ENCODE measurements around the gene CCDC83. TPM values are rescaled to one million over a fixed set of nuclear protein-coding genes. Genes with fewer than 3 reads are reported as not detected.
A peak's percentile ranks its signal among the peaks of the same experiment; 100 is the strongest.
"Not testable (repeated sequence)": the region's sequence is repeated elsewhere in the genome, so short reads cannot be mapped to it uniquely, and the experiment has no call there.

CCDC83 gene
- total RNA-seq, 1 donor from 2014 or later = 0.72 TPM

GRCh38 chr11:85939099-85940015 is 84.2 kb downstream of the CCDC83 start:
- no peak for DNase-seq (ENCODE audit: low spot score)

- DNase-seq (ENCODE audit: low spot score) = peak; percentile 30
Observed at GRCh38 chr11:85941380-85941973, 86.3 kb downstream of the CCDC83 start.

- DNase-seq (ENCODE audit: low spot score) = no peak
Observed at GRCh38 chr11:85945296-85945695, 90.1 kb downstream of the CCDC83 start.

GRCh38 chr11:85945788-85946187 is 90.6 kb downstream of the CCDC83 start:
- DNase-seq (ENCODE audit: low spot score) = no peak

GRCh38 chr11:85946221-85946620 is 91.0 kb downstream of the CCDC83 start:
- no peak for DNase-seq (ENCODE audit: low spot score)

GRCh38 chr11:85947431-85948272 is 92.5 kb downstream of the CCDC83 start:
- peak; percentile 62 for DNase-seq (ENCODE audit: low spot score)

GRCh38 chr11:85948884-85949283 is 93.7 kb downstream of the CCDC83 start:
- DNase-seq (ENCODE audit: low spot score) = no peak

- no peak for DNase-seq (ENCODE audit: low spot score)
Observed at GRCh38 chr11:85949798-85950197, 94.6 kb downstream of the CCDC83 start.

GRCh38 chr11:85950317-85951048 is 95.3 kb downstream of the CCDC83 start:
- no peak for DNase-seq (ENCODE audit: low spot score)

GRCh38 chr11:85951049-85951405 is 95.8 kb downstream of the CCDC83 start:
- no peak for DNase-seq (ENCODE audit: low spot score)

GRCh38 chr11:85951428-85952107 is 96.4 kb downstream of the CCDC83 start:
- no peak for DNase-seq (ENCODE audit: low spot score)

GRCh38 chr11:85952108-85952485 is 96.9 kb downstream of the CCDC83 start:
- DNase-seq (ENCODE audit: low spot score) = not testable (repeated sequence)

GRCh38 chr11:85953491-85954143 is 98.4 kb downstream of the CCDC83 start:
- no peak for DNase-seq (ENCODE audit: low spot score)

- DNase-seq (ENCODE audit: low spot score) = peak; percentile 65
Observed at GRCh38 chr11:85955531-85955930, 100.3 kb downstream of the CCDC83 start.

GRCh38 chr11:85960678-85961077 is 105.5 kb downstream of the CCDC83 start:
- no peak for DNase-seq (ENCODE audit: low spot score)

- DNase-seq (ENCODE audit: low spot score) = no peak
Observed at GRCh38 chr11:85961130-85961529, 105.9 kb downstream of the CCDC83 start.

GRCh38 chr11:85961930-85962363 is 106.8 kb downstream of the CCDC83 start:
- no peak for DNase-seq (ENCODE audit: low spot score)

GRCh38 chr11:85965202-85965601 is 110.0 kb downstream of the CCDC83 start:
- no peak for DNase-seq (ENCODE audit: low spot score)

GRCh38 chr11:85967457-85967856 is 112.3 kb downstream of the CCDC83 start:
- no peak for DNase-seq (ENCODE audit: low spot score)
